ENCODE measurements around the gene GEN1. TPM values are rescaled to one million over a fixed set of nuclear protein-coding genes. Genes with fewer than 3 reads are reported as not detected.

GEN1 gene
- total RNA-seq, 6 donors from 2014 or later: 4.9 to 8.2 (median 7.3) TPM

DNA sequence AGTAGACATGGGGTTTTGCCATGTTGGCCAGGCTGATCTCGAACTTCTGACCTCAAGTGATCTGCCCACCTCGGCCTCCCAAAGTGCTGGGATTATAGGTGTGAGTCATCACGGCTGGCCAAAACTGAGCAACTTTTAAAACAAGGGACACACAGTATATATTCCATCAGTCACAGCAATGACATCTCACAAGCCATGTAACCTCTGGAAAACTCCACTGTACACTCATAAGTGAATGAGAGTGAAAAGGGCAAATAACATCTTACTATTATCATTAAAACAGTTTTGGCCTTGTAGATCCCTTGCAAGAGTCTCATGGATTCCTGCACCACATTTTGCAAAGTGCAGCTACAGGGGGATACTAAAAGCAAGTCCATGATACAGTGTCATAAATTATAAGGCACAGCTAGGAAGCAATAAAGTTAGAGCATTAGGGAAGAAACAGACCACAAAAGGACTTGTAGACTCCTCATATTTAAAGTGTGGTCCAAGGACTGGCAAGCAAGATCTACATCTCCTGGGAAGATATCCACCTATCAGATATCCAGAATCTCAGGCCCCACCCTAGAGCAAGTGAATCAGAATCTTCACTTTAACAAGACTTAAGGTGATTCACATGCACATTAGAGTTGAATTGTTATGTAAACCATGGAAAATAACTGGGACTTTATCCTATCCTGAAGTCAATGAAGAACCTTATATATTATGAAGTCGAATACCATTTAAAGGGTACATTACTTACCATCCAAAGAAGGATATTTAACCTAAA, 6.1 kb upstream of the GEN1 start:
- DNase-seq: no peak
- no peak for TF ChIP-seq EP300 (IDR thresholded peaks at IDR 0.05)
- TF ChIP-seq POLR2AphosphoS5 (IDR thresholded peaks at IDR 0.05): no peak
- TF ChIP-seq, protein P1, sequence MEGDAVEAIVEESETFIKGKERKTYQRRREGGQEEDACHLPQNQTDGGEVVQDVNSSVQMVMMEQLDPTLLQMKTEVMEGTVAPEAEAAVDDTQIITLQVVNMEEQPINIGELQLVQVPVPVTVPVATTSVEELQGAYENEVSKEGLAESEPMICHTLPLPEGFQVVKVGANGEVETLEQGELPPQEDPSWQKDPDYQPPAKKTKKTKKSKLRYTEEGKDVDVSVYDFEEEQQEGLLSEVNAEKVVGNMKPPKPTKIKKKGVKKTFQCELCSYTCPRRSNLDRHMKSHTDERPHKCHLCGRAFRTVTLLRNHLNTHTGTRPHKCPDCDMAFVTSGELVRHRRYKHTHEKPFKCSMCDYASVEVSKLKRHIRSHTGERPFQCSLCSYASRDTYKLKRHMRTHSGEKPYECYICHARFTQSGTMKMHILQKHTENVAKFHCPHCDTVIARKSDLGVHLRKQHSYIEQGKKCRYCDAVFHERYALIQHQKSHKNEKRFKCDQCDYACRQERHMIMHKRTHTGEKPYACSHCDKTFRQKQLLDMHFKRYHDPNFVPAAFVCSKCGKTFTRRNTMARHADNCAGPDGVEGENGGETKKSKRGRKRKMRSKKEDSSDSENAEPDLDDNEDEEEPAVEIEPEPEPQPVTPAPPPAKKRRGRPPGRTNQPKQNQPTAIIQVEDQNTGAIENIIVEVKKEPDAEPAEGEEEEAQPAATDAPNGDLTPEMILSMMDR (IDR thresholded peaks at IDR 0.05): no peak
- TF ChIP-seq POLR2A (IDR thresholded peaks at IDR 0.05): no peak
- Histone ChIP-seq H3K4me1 (peaks cover 7 to 15% (median 11%) of the 10 kb centered on the region in 4 donors), H3K27ac (no peak overlapping the region), H3K27me3 (no peaks in the 10 kb centered on the region), H3K9me3 (no peaks in the 10 kb centered on the region), H3K36me3 (peaks cover 0 to 8% (median 2%) of the 10 kb centered on the region in 4 donors), H3K4me3 (no peak overlapping the region)
- no peak for ATAC-seq (ENCODE audit: low FRiP score in 2 of 2)
- 87 to 88% methylated on average over 4 of the region's 4 CpGs for WGBS, 2 donors

DNA sequence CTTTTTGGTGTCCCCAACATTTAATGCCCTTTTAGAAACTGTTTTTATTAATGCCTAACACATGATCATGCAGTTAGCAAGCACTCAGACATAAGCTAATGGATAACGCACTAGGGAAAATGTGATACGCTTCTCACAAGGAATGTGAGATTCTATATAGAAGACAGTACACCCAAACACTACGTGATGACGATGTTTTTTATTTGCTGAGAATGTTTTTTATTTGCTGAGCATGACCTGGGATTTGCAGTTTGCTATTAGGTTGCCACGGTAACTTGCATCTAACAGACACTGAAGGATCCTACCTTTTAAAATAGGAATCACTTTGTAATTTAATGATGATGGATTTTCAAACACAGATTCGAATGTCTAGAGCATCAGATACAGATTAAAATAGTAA, 5.2 kb upstream of the GEN1 start:
- 85 to 92% methylated on average over 6 of the region's 6 CpGs for WGBS, 2 donors
- H3K4me1 ChIP-seq: peaks cover 7 to 16% (median 12%) of the 10 kb centered on the region in 4 donors
- ATAC-seq (ENCODE audit: low FRiP score in 2 of 2) (no peak), DNase-seq (no peak)
- TF ChIP-seq POLR2A (IDR thresholded peaks at IDR 0.05) (no peak), POLR2AphosphoS5 (IDR thresholded peaks at IDR 0.05) (no peak), EP300 (IDR thresholded peaks at IDR 0.05) (no peak)
- TF ChIP-seq, protein P1 (IDR thresholded peaks at IDR 0.05): no peak
- H3K36me3 ChIP-seq: peaks cover 0 to 8% (median 2%) of the 10 kb centered on the region in 4 donors
- H3K9me3 ChIP-seq: no peaks in the 10 kb centered on the region
- no peak overlapping the region for H3K27ac ChIP-seq
- H3K27me3 ChIP-seq: no peaks in the 10 kb centered on the region
- H3K4me3 ChIP-seq: no peak overlapping the region

- ATAC-seq (ENCODE audit: low FRiP score in 2 of 2) (no peak), DNase-seq (no peak)
- WGBS, 2 donors: 83 to 87% methylated on average over 2 of the region's 2 CpGs
- Histone ChIP-seq H3K4me1 (peaks cover 13 to 25% (median 19%) of the 10 kb centered on the region in 4 donors), H3K27ac (no peak overlapping the region), H3K36me3 (no peaks in the 10 kb centered on the region), H3K9me3 (no peaks in the 10 kb centered on the region), H3K27me3 (no peaks in the 10 kb centered on the region), H3K4me3 (no peak overlapping the region)
- no peak for TF ChIP-seq EP300 (IDR thresholded peaks at IDR 0.05)
- no peak for TF ChIP-seq POLR2A (IDR thresholded peaks at IDR 0.05)
- TF ChIP-seq, protein P1 (IDR thresholded peaks at IDR 0.05): no peak
- no peak for TF ChIP-seq POLR2AphosphoS5 (IDR thresholded peaks at IDR 0.05)
Measured at GRCh38 chr2:17749753-17750438, 4.0 kb upstream of the GEN1 start.

- TF ChIP-seq, protein P1 (IDR thresholded peaks at IDR 0.05): no peak
- TF ChIP-seq EP300 (IDR thresholded peaks at IDR 0.05): no peak
- no peak for TF ChIP-seq POLR2A (IDR thresholded peaks at IDR 0.05)
- TF ChIP-seq POLR2AphosphoS5 (IDR thresholded peaks at IDR 0.05): no peak
- no peak overlapping the region for H3K27ac ChIP-seq
- H3K9me3 ChIP-seq: no peaks in the 10 kb centered on the region
- 53 to 61% methylated on average over 3 of the region's 3 CpGs for WGBS, 2 donors
- ATAC-seq (ENCODE audit: low FRiP score in 2 of 2) (no peak), DNase-seq (no peak)
- no peaks in the 10 kb centered on the region for H3K27me3 ChIP-seq
- H3K4me3 ChIP-seq: peak overlapping the region in 2 of 4 donors; percentile 84 to 90
- H3K4me1 ChIP-seq: peaks cover 13 to 31% (median 20%) of the 10 kb centered on the region in 4 donors
- H3K36me3 ChIP-seq: no peaks in the 10 kb centered on the region
Measured at GRCh38 chr2:17752246-17752645, 1.7 kb upstream of the GEN1 start.

Measured in upper lobe of left lung (tissue), 6 donors.